Esophagus muscularis mucosa (tissue), 4 donors: ENCODE data around the gene CMTM7. TPM values are rescaled to one million over a fixed set of nuclear protein-coding genes. Genes with fewer than 3 reads are reported as not detected.
A peak's percentile ranks its signal among the peaks of the same experiment; 100 is the strongest.
"Not testable (repeated sequence)": the region's sequence is repeated elsewhere in the genome, so short reads cannot be mapped to it uniquely, and the experiment has no call there.

Experiments used
- DNase-seq: peaks from one replicate; pipeline ENCODE4 v3.0.0-alpha.2; 2017; ENCODE audit errors: extremely low spot score
- H3K27ac ChIP-seq, 4 donors: fragments of 200-600 bp; sonication (generic); replicated peaks in 1 of 4; 1 replicate in 3 of 4; 2 replicates in 1 of 4; pipeline ENCODE4 v1.5.1; 2016 to 2019; ENCODE audit warnings: mild to moderate bottlenecking in 1 of 4
- H3K27me3 ChIP-seq, 4 donors: fragments of 200-600 bp; sonication (generic); one replicate each; pipeline versions ENCODE4 v1.5.1 to v1.6.0; 2016 to 2019
- H3K36me3 ChIP-seq, 4 donors: fragments of 200-600 bp; sonication (generic); one replicate each; pipeline ENCODE4 v1.5.1; 2016 to 2019
- H3K4me1 ChIP-seq, 4 donors: fragments of 200-600 bp; sonication (generic); one replicate each; pipeline ENCODE4 v1.5.1; 2016 to 2019
- H3K4me3 ChIP-seq, 4 donors: fragments of 200-600 bp; sonication (generic); 1 replicate in 2 of 4; 2 replicates in 2 of 4; pipeline ENCODE4 v1.5.1; 2016 to 2019; ENCODE audit warnings: mild to moderate bottlenecking in 4 of 4, moderate library complexity in 1 of 4
- H3K9me3 ChIP-seq, 4 donors: fragments of 200-600 bp; sonication (generic); 1 replicate in 3 of 4; 2 replicates in 1 of 4; pipeline ENCODE4 v1.5.1; 2016 to 2019
- EP300 ChIP-seq: sonication (generic); formaldehyde crosslinking; IDR thresholded peaks from one replicate; pipeline ENCODE4 v1.6.1; 2017; ENCODE audit warnings: antibody characterized with exemption
- POLR2A ChIP-seq: fragments of 450-650 bp; IDR thresholded peaks from one replicate; pipeline ENCODE4 v1.6.1; 2017; ENCODE audit warnings: antibody characterized with exemption, moderate library complexity, mild to moderate bottlenecking, low read depth
- POLR2AphosphoS5 ChIP-seq, 2 donors: sonication (generic); formaldehyde crosslinking; IDR thresholded peaks; one replicate each; pipeline ENCODE4 v1.6.1; 2017; ENCODE audit warnings: antibody characterized with exemption in 2 of 2
- WGBS: methylation state at CpG from one replicate; pipeline ENCODE4 v1.1.5; 2018; 5-methylcytosine and 5-hydroxymethylcytosine counted together
- intact Hi-C: fragments of 100-400 bp; cut with DNase I; formaldehyde crosslinking; loops from one replicate; pipeline ENCODE4 v1.15.1; 2023
- total RNA-seq, 4 donors: library from RNA; depleted of rRNA; stranded (reverse); fragments of >200 nt; gene quantifications; one replicate each; pipeline versions ENCODE4 v1.1.0 to v1.2.1, GENCODE V29; 2016
- TF ChIP-seq, protein P1 (sequence below), 3 experiments: fragments of 200-600 bp in 2 of 3; fragments of 450-650 bp in 1 of 3; sonication (generic) in 2 of 3; IDR thresholded peaks; one replicate each; pipeline ENCODE4 v1.5.1; 2017 to 2019; ENCODE audit warnings: antibody characterized with exemption in 3 of 3, mild to moderate bottlenecking in 2 of 3, moderate library complexity in 1 of 3

The CMTM7 gene
- total RNA-seq, 4 donors from 2014 or later = 8.2 to 10.8 (median 8.5) TPM

DNA sequence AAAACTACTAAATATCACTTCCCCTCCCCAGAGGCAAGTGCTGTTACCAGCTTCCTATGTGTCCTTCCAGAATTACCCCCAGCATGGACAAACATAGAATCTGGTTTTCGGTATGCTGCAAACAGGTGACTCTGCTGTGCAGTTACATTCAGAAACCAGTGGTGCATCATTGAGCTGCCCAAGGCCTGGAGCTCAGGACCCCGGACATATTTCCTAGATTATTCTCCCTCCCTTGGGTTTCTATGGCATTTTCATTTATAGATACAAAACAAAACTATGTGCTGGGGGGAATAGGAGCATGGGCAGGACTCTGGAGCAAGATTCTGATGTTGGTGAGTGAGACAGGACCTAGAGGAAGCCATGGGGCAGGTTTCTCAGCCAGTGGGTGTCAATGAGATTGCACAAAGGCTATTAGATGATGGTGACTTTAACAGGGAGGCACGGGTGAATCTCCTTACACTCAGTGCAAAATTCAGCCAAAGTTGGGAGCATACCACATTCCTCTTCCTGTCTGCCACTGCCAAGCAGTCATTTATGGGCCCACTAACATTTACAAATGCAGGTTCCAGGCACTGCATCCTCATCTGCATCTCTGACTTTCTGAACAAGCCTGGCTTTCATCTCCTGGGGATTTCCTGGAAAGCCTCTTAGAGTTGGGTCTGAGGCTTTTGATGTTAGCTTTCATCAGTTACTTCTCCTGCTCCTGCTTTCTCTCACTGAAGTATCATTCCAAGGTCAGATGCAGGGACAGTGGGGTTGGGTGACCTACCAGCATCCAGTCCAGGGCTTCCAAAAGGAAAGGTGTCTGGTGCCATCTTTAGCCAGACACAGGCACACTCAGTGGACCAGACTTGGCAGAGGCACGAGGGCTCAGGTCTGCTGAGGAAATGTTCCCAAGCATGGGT lies 44.5 kb downstream of the CMTM7 start:
- WGBS = 69% methylated on average over 3 of the region's 4 CpGs
- Histone ChIP-seq H3K27ac (no peak overlapping the region), H3K27me3 (no peaks in the 10 kb centered on the region), H3K36me3 (no peaks in the 10 kb centered on the region), H3K9me3 (no peaks in the 10 kb centered on the region), H3K4me3 (no peak overlapping the region), H3K4me1 (peaks cover 0 to 5% (median 1%) of the 10 kb centered on the region in 4 donors)
- no peak for TF ChIP-seq EP300
- no peak for TF ChIP-seq POLR2A
- TF ChIP-seq POLR2AphosphoS5 (IDR thresholded peaks at IDR 0.05) = no peak
- TF ChIP-seq, protein P1, sequence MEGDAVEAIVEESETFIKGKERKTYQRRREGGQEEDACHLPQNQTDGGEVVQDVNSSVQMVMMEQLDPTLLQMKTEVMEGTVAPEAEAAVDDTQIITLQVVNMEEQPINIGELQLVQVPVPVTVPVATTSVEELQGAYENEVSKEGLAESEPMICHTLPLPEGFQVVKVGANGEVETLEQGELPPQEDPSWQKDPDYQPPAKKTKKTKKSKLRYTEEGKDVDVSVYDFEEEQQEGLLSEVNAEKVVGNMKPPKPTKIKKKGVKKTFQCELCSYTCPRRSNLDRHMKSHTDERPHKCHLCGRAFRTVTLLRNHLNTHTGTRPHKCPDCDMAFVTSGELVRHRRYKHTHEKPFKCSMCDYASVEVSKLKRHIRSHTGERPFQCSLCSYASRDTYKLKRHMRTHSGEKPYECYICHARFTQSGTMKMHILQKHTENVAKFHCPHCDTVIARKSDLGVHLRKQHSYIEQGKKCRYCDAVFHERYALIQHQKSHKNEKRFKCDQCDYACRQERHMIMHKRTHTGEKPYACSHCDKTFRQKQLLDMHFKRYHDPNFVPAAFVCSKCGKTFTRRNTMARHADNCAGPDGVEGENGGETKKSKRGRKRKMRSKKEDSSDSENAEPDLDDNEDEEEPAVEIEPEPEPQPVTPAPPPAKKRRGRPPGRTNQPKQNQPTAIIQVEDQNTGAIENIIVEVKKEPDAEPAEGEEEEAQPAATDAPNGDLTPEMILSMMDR (IDR thresholded peaks at IDR 0.05) = no peak
- intact Hi-C loops = no loop called here
- DNase-seq = peak; percentile 87

DNA sequence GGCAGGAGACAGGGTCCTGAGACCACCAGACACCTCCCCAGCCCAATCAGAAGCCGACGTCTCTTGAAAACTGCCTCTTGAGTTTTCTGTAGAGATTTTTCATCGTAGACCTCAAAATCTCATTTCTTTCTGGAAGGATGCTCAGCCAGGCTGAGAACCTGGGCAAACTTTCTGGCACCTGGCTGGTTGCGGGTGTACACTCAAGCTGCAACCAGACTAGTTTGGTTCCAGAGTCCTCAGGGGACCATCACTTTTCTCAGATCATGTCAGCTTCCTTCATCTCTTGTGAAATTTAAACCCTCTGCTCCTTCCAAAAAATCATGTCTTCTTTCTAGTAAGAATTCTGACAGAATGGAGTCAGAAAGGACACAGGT lies 45.1 kb downstream of the CMTM7 start:
- TF ChIP-seq, protein P1 (IDR thresholded peaks at IDR 0.05) = no peak
- TF ChIP-seq POLR2AphosphoS5 (IDR thresholded peaks at IDR 0.05) (no peak), POLR2A (no peak), EP300 (no peak)
- 96% methylated on average over 4 of the region's 4 CpGs for WGBS
- Histone ChIP-seq H3K9me3 (no peaks in the 10 kb centered on the region), H3K4me3 (no peak overlapping the region), H3K36me3 (peaks cover 0 to 2% (median 0%) of the 10 kb centered on the region in 4 donors), H3K4me1 (peaks cover 0 to 5% (median 1%) of the 10 kb centered on the region in 4 donors), H3K27ac (no peak overlapping the region), H3K27me3 (no peaks in the 10 kb centered on the region)
- intact Hi-C loops = no loop called here
- no peak for DNase-seq

DNA sequence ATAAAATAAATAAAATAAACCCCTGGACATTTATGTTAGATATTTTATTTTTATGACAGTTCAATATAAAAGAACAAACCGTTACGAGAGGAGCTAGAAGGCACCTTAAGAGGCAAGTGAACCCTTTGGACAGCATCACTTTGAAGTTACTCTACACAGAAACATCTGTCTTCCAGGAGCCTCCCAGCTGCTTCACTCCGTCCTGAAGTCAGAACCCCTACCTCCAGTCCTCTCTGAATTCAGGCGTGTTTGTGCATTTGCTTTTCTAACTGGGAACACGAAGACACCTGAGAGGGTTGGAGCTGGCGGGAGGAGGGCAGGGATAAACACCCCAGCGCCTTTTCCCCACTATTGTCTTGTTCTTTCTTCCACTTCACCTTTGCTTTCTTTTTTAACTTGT lies 46.2 kb downstream of the CMTM7 start:
- Histone ChIP-seq H3K27ac (no peak overlapping the region), H3K4me3 (no peak overlapping the region), H3K36me3 (peaks cover 0 to 6% (median 3%) of the 10 kb centered on the region in 4 donors), H3K27me3 (no peaks in the 10 kb centered on the region), H3K4me1 (peaks cover 0 to 5% (median 1%) of the 10 kb centered on the region in 4 donors), H3K9me3 (no peaks in the 10 kb centered on the region)
- intact Hi-C loops = no loop called here
- 94% methylated on average over 7 of the region's 7 CpGs for WGBS
- DNase-seq = peak; percentile 37
- TF ChIP-seq POLR2AphosphoS5 (IDR thresholded peaks at IDR 0.05) (no peak), POLR2A (no peak), EP300 (no peak)
- TF ChIP-seq, protein P1 (IDR thresholded peaks at IDR 0.05) = no peak

DNA sequence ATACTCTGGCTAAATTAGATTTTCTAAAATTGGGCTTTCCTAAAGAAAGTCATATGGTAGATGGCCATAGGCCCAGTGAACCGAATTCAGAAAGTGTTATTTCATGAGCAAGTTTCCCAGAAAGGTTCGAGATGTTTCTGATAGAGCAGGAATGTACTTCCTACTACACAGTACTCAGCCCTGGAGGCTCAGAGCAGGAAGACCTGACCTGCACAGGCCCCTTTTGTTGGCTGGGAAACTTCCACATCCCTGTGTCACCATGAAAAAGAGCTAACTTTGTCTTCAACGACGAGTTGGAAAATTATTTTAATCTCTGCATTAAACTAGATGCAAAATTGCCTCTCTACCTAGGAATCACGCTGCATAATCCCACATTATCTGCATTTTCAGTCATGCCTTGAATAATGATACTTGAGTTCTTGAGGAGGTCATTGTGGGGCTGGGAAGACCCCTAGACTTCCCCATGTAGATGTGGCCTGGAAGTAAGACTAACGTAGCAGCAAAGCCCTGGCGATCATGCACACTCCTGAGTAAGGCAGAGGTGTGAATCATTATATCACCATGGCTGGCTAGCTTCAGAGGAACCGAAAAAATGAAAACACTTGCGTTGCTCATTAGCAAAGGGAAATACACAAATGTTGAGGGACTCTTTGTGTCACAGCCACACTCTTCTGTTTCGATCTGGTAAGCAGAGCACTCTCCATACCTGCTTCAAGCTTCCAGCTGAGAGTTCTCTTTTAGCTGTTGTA lies 47.1 kb downstream of the CMTM7 start:
- peak; percentile 37 for DNase-seq
- H3K36me3 ChIP-seq = peaks cover 0 to 6% (median 3%) of the 10 kb centered on the region in 4 donors
- no peaks in the 10 kb centered on the region for H3K27me3 ChIP-seq
- peaks cover 0 to 5% (median 1%) of the 10 kb centered on the region in 4 donors for H3K4me1 ChIP-seq
- no peak overlapping the region for H3K27ac ChIP-seq
- 91% methylated on average over 10 of the region's 10 CpGs for WGBS
- intact Hi-C loops = no loop called here
- TF ChIP-seq, protein P1 (IDR thresholded peaks at IDR 0.05) = no peak
- TF ChIP-seq POLR2AphosphoS5 (IDR thresholded peaks at IDR 0.05) (no peak), EP300 (no peak), POLR2A (no peak)
- H3K4me3 ChIP-seq = no peak overlapping the region
- no peaks in the 10 kb centered on the region for H3K9me3 ChIP-seq

DNA sequence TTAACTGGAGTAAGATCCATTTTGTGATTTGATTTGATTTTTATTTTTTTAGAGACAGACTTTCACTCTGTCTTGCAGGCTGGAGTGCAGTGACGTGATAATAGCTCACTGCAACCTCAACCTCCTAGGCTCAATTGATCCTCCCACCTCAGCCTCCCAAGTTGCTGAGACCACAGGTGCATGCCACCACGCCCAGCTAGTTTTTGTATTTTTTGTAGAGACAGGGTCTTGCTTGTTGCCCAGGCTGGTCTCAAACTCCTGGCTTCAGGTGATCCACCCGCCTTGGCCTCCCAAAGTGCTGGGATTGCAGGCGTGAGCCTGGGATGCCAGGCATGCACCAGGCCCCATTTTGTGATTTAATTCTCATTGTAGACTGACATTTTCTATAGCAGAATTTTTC lies 47.8 kb downstream of the CMTM7 start:
- H3K4me1 ChIP-seq, H3K9me3 ChIP-seq, H3K4me3 ChIP-seq, H3K27ac ChIP-seq, intact Hi-C loops, H3K27me3 ChIP-seq, H3K36me3 ChIP-seq: not testable (repeated sequence)
- DNase-seq = peak; percentile 50
- WGBS = 94% methylated on average over 4 of the region's 4 CpGs
